DMS 273 treated with DMSO at 0.1 percent for 48 hours (cell line): Measurements from ENCODE around the gene KRT2.

Source experiments
- DNase-seq: peaks from one replicate; lab custom pipeline; 2025; lab: John Stamatoyannopoulos, UW

The KRT2 gene

GRCh38 chr12:52615208-52615868 is 36.7 kb downstream of the KRT2 start:
- no peak for DNase-seq

- DNase-seq: no peak
These were observed 37.4 kb downstream of the KRT2 start for GRCh38 chr12:52614381-52615207.

GRCh38 chr12:52613384-52614030 is 38.5 kb downstream of the KRT2 start:
- no peak for DNase-seq

GRCh38 chr12:52612431-52613383 is 39.3 kb downstream of the KRT2 start:
- no peak for DNase-seq

- no peak for DNase-seq
These were observed 40.9 kb downstream of the KRT2 start for GRCh38 chr12:52611080-52611468.

- DNase-seq: no peak
These were observed 43.0 kb downstream of the KRT2 start for GRCh38 chr12:52608826-52609630.

GRCh38 chr12:52608161-52608560 is 43.9 kb downstream of the KRT2 start:
- DNase-seq: no peak

GRCh38 chr12:52607314-52607713 is 44.7 kb downstream of the KRT2 start:
- no peak for DNase-seq

GRCh38 chr12:52606581-52607218 is 45.3 kb downstream of the KRT2 start:
- DNase-seq: no peak

GRCh38 chr12:52606096-52606495 is 45.9 kb downstream of the KRT2 start:
- no peak for DNase-seq

- no peak for DNase-seq
These were observed 46.5 kb downstream of the KRT2 start for GRCh38 chr12:52605542-52605941.

GRCh38 chr12:52604859-52605258 is 47.2 kb downstream of the KRT2 start:
- DNase-seq: no peak

- no peak for DNase-seq
These were observed 48.7 kb downstream of the KRT2 start for GRCh38 chr12:52603314-52603713.

- no peak for DNase-seq
These were observed 49.5 kb downstream of the KRT2 start for GRCh38 chr12:52602552-52602951.

- DNase-seq: no peak
These were observed 50.3 kb downstream of the KRT2 start for GRCh38 chr12:52601671-52602070.

GRCh38 chr12:52600941-52601481 is 51.0 kb downstream of the KRT2 start, which contains the start of gene KRT72:
TSS of gene KRT72 (minus strand) at chr12:52601463. CDS start at chr12:52601452, 11 bp downstream.
- no peak for DNase-seq

- DNase-seq: no peak
These were observed 51.5 kb downstream of the KRT2 start for GRCh38 chr12:52600475-52600874.

- no peak for DNase-seq
These were observed 51.9 kb downstream of the KRT2 start for GRCh38 chr12:52600071-52600470.

GRCh38 chr12:52598966-52599365 is 53.0 kb downstream of the KRT2 start:
- no peak for DNase-seq
